Suprapubic skin (tissue), 4 donors: ENCODE measurements around the gene ENPP3. TPM values are rescaled to one million over a fixed set of nuclear protein-coding genes. Genes with fewer than 3 reads are reported as not detected.

Source experiments
- DNase-seq, 2 donors: peaks; one replicate each; pipeline ENCODE4 v3.0.0-alpha.2; 2019; ENCODE audit warnings: low spot score in 2 of 2
- H3K27ac ChIP-seq: fragments of 200-600 bp; sonication (generic); one replicate; pipeline ENCODE4 v1.5.1; 2019
- H3K27me3 ChIP-seq: fragments of 200-600 bp; sonication (generic); one replicate; pipeline ENCODE4 v1.5.1; 2019
- H3K36me3 ChIP-seq: fragments of 200-600 bp; sonication (generic); one replicate; pipeline ENCODE4 v1.5.1; 2019
- H3K4me1 ChIP-seq: fragments of 200-600 bp; sonication (generic); one replicate; pipeline ENCODE4 v1.5.1; 2019
- H3K4me3 ChIP-seq: fragments of 200-600 bp; sonication (generic); one replicate; pipeline ENCODE4 v1.5.1; 2019; ENCODE audit warnings: mild to moderate bottlenecking
- H3K9me3 ChIP-seq: fragments of 200-600 bp; sonication (generic); one replicate; pipeline ENCODE4 v1.5.1; 2019
- EP300 ChIP-seq: sonication (generic); formaldehyde crosslinking; IDR thresholded peaks from one replicate; pipeline ENCODE4 v1.6.1; 2017; ENCODE audit warnings: antibody characterized with exemption
- POLR2A ChIP-seq, 2 donors: fragments of 450-650 bp; IDR thresholded peaks; one replicate each; pipeline ENCODE4 v1.6.1; 2017; ENCODE audit warnings: antibody characterized with exemption in 2 of 2, mild to moderate bottlenecking in 2 of 2, moderate library complexity in 2 of 2
- POLR2AphosphoS5 ChIP-seq, 3 donors: sonication (generic); formaldehyde crosslinking; IDR thresholded peaks; one replicate each; pipeline ENCODE4 v1.6.1; 2017; ENCODE audit warnings: antibody characterized with exemption in 3 of 3
- WGBS: methylation state at CpG from one replicate; pipeline ENCODE4 v1.1.5; 2018; 5-methylcytosine and 5-hydroxymethylcytosine counted together
- total RNA-seq, 4 donors: library from RNA; depleted of rRNA; stranded (reverse); fragments of >200 nt; gene quantifications; one replicate each; pipeline ENCODE4 v1.1.0, GENCODE V29; 2016
- TF ChIP-seq, protein P1 (sequence below), 2 donors: fragments of 200-600 bp in 1 of 2; fragments of 450-650 bp in 1 of 2; sonication (generic) in 1 of 2; IDR thresholded peaks; one replicate each; pipeline ENCODE4 v1.5.1; 2016 to 2019; ENCODE audit warnings: antibody characterized with exemption in 2 of 2, mild to moderate bottlenecking in 1 of 2, moderate library complexity in 1 of 2

The ENPP3 gene
- total RNA-seq, 4 donors from 2014 or later = 0.15 to 3.1 (median 0.68) TPM

DNA sequence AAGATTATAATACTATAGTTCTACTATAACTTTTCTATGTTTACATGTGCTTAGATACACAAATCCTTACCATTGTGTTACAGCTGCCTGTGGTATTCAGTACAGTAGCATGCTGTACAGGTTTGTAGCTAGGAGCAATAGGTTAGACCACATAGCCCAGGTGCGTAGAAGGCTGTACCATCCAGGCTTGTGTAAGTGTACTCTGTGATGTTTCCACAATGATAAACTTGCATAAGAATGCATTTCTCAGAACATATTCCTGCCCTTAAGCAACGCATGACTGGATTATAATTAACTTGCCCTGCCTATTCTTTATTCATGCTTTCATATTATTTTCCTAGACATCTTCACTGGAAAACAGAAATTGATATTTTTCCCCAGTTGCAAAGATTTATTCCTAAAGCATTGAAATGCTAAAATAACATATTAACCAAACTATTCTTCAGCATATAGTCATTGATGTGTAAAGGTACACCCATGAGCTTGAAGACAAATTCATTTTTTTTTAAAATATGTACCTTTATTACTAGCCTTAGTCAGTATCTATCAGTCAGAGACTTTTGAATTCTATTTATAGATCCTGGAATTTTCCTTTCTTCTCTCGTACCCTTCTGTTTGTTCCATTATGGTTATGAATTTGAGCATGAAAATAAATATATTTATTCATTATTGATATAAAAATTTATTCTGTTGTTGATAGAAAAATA is 80.9 kb downstream of the ENPP3 start:
- WGBS = 71% methylated on average over 3 of the region's 3 CpGs
- no peak for TF ChIP-seq POLR2AphosphoS5 (IDR thresholded peaks at IDR 0.05)
- H3K36me3 ChIP-seq = no peaks in the 10 kb centered on the region
- no peak overlapping the region for H3K4me3 ChIP-seq
- no peak overlapping the region for H3K27ac ChIP-seq
- H3K9me3 ChIP-seq = no peaks in the 10 kb centered on the region
- DNase-seq = no peak
- no peaks in the 10 kb centered on the region for H3K27me3 ChIP-seq
- no peaks in the 10 kb centered on the region for H3K4me1 ChIP-seq

DNA sequence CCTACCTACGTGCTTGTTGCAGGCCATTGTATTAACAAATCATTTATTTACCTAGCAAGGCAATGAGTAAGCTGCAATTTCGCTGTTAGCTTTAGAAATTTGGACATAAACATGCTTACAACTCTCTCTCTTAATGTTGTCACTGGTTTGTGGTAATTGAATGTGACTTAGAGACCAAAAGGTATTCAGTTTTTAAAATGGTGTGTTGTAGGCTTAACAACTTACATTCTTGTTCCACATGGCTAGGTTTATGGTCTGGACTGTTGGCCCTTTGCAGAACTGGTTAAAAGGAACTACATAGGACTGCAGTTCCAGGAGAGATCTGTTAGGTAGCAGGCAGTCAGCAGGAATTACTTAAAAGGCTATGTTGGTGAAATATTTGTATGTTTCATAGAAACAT is 84.1 kb downstream of the ENPP3 start:
- Histone ChIP-seq H3K27me3 (no peaks in the 10 kb centered on the region), H3K27ac (no peak overlapping the region), H3K4me3 (no peak overlapping the region), H3K36me3 (no peaks in the 10 kb centered on the region), H3K4me1 (no peaks in the 10 kb centered on the region), H3K9me3 (no peaks in the 10 kb centered on the region)
- WGBS = 87% methylated on average over 2 of the region's 2 CpGs
- TF ChIP-seq, protein P1, sequence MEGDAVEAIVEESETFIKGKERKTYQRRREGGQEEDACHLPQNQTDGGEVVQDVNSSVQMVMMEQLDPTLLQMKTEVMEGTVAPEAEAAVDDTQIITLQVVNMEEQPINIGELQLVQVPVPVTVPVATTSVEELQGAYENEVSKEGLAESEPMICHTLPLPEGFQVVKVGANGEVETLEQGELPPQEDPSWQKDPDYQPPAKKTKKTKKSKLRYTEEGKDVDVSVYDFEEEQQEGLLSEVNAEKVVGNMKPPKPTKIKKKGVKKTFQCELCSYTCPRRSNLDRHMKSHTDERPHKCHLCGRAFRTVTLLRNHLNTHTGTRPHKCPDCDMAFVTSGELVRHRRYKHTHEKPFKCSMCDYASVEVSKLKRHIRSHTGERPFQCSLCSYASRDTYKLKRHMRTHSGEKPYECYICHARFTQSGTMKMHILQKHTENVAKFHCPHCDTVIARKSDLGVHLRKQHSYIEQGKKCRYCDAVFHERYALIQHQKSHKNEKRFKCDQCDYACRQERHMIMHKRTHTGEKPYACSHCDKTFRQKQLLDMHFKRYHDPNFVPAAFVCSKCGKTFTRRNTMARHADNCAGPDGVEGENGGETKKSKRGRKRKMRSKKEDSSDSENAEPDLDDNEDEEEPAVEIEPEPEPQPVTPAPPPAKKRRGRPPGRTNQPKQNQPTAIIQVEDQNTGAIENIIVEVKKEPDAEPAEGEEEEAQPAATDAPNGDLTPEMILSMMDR (IDR thresholded peaks at IDR 0.05) = no peak
- TF ChIP-seq POLR2A (IDR thresholded peaks at IDR 0.05) (no peak), POLR2AphosphoS5 (IDR thresholded peaks at IDR 0.05) (no peak)
- DNase-seq = no peak

DNA sequence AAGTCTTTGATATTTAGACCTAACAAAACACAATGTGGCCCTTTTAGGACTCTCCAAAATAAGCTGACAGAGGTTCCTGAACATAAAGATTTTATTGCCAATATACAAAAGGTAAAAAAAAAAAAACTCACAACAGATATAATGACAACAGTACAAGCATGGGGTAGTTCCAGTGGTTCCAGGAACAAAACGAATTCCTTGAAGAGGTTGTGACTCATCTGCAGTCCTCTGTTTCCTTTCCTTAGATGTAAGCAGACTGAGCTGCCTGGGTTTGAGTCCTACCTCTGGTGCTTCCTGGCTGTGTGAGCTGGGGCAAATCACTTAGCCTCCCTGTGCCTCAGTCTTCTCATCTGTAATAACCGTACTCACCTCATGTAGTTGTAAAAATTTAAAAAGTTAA is 87.0 kb downstream of the ENPP3 start:
- no peaks in the 10 kb centered on the region for H3K4me1 ChIP-seq
- no peaks in the 10 kb centered on the region for H3K36me3 ChIP-seq
- no peak overlapping the region for H3K4me3 ChIP-seq
- H3K27me3 ChIP-seq = no peaks in the 10 kb centered on the region
- no peaks in the 10 kb centered on the region for H3K9me3 ChIP-seq
- WGBS = 67% methylated on average over 2 of the region's 2 CpGs
- no peak for TF ChIP-seq EP300
- TF ChIP-seq, protein P1 (IDR thresholded peaks at IDR 0.05) = no peak
- H3K27ac ChIP-seq = no peak overlapping the region
- DNase-seq = no peak

DNA sequence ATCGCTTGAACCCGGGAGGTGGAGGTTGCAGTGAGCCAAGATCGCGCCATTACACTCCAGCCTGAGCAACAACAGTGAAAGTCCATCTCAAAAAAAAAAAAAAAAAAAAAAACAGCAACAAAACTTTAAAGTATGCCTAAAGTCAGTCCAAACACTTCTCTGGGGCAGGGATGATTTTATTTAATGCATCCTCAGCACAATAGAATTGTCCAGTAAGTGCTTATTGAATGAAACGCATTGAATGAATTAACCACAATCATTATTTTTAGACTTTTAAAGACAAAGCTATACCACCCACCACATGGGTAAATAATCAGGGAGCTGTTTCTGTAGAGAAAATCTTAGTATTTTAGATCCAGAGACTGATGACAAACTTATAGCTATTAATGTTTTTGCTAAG is 90.4 kb downstream of the ENPP3 start:
- Histone ChIP-seq H3K4me1 (no peaks in the 10 kb centered on the region), H3K4me3 (no peak overlapping the region), H3K36me3 (no peaks in the 10 kb centered on the region), H3K27me3 (no peaks in the 10 kb centered on the region), H3K9me3 (no peaks in the 10 kb centered on the region), H3K27ac (no peak overlapping the region)
- TF ChIP-seq POLR2A (IDR thresholded peaks at IDR 0.05) (no peak), POLR2AphosphoS5 (IDR thresholded peaks at IDR 0.05) (no peak), EP300 (no peak)
- TF ChIP-seq, protein P1 (IDR thresholded peaks at IDR 0.05) = no peak
- WGBS = 88% methylated on average over 5 of the region's 5 CpGs
- DNase-seq = no peak

- H3K27ac ChIP-seq = no peak overlapping the region
- TF ChIP-seq POLR2AphosphoS5 (IDR thresholded peaks at IDR 0.05) (no peak), EP300 (no peak), POLR2A (IDR thresholded peaks at IDR 0.05) (no peak)
- TF ChIP-seq, protein P1 (IDR thresholded peaks at IDR 0.05) = no peak
- no peaks in the 10 kb centered on the region for H3K9me3 ChIP-seq
- H3K4me1 ChIP-seq = no peaks in the 10 kb centered on the region
- H3K27me3 ChIP-seq = no peaks in the 10 kb centered on the region
- WGBS = 87% methylated on average over 4 of the region's 4 CpGs
- H3K4me3 ChIP-seq = no peak overlapping the region
- no peak for DNase-seq
- no peaks in the 10 kb centered on the region for H3K36me3 ChIP-seq
These were observed 90.8 kb downstream of the ENPP3 start for GRCh38 chr6:131727868-131728267.
